Bronchial epithelial cell (primary cell): ENCODE results near the gene SLC9A1. TPM values are rescaled to one million over a fixed set of nuclear protein-coding genes. Genes with fewer than 3 reads are reported as not detected.
A peak's percentile ranks its signal among the peaks of the same experiment; 100 is the strongest.

Source experiments
- DNase-seq: peaks from one replicate; pipeline ENCODE4 v3.0.0-alpha.2; 2010; ENCODE audit warnings: low read depth
- FAIRE-seq: peaks from 2 replicates; lab custom pipeline; 2011; peaks lifted over from hg19 to GRCh38; lab: Jason Lieb, UNC
- H3K27me3 ChIP-seq: 2 replicates; pipeline ENCODE4 v1.5.1; 2011; ENCODE audit warnings: low read length; ENCODE audit not compliant: control insufficient read depth, insufficient read depth
- H3K36me3 ChIP-seq: 2 replicates; pipeline ENCODE4 v1.5.1; 2011; ENCODE audit warnings: low read length; ENCODE audit not compliant: control insufficient read depth, insufficient read depth
- H3K4me3 ChIP-seq: 2 replicates; pipeline ENCODE4 v1.5.1; 2011; ENCODE audit warnings: mild to moderate bottlenecking, low read depth, low read length, control low read depth
- CTCF ChIP-seq: IDR thresholded peaks from 2 replicates; pipeline ENCODE4 v1.5.1; 2011; ENCODE audit warnings: mild to moderate bottlenecking, moderate library complexity, low read length, control low read depth, inconsistent platforms; ENCODE audit not compliant: insufficient read depth, severe bottlenecking
- total RNA-seq: library from RNA; depleted of rRNA; stranded (reverse); fragments of >200 nt; gene quantifications from 2 replicates; pipeline ENCODE4 v1.2.1, GENCODE V29; 2014

Gene SLC9A1
- total RNA-seq, 1 donor from 2014 or later = 5.0 TPM

GRCh38 chr1:27150183-27150582, 4.7 kb downstream of the SLC9A1 start:
- FAIRE-seq (no peak), DNase-seq (no peak)
- no peak for TF ChIP-seq CTCF
- Histone ChIP-seq H3K36me3 (peaks cover 4% of the 10 kb centered on the region), H3K27me3 (no peaks in the 10 kb centered on the region), H3K4me3 (no peak overlapping the region)

- no peak overlapping the region for H3K4me3 ChIP-seq
- DNase-seq (no peak), FAIRE-seq (no peak)
- no peaks in the 10 kb centered on the region for H3K27me3 ChIP-seq
- H3K36me3 ChIP-seq = peaks cover 4% of the 10 kb centered on the region
- TF ChIP-seq CTCF = no peak
Observed at GRCh38 chr1:27149762-27150113, 5.2 kb downstream of the SLC9A1 start.

- FAIRE-seq (peak; percentile 7), DNase-seq (no peak)
- Histone ChIP-seq H3K4me3 (no peak overlapping the region), H3K36me3 (peaks cover 4% of the 10 kb centered on the region), H3K27me3 (no peaks in the 10 kb centered on the region)
- TF ChIP-seq CTCF = no peak
Observed at GRCh38 chr1:27149084-27149761, 5.7 kb downstream of the SLC9A1 start.

- Histone ChIP-seq H3K4me3 (no peak overlapping the region), H3K36me3 (peaks cover 4% of the 10 kb centered on the region), H3K27me3 (no peaks in the 10 kb centered on the region)
- DNase-seq (no peak), FAIRE-seq (no peak)
- TF ChIP-seq CTCF = no peak
Observed at GRCh38 chr1:27148591-27148990, 6.3 kb downstream of the SLC9A1 start.

- DNase-seq = no peak
- Histone ChIP-seq H3K36me3 (peaks cover 4% of the 10 kb centered on the region), H3K4me3 (no peak overlapping the region), H3K27me3 (no peaks in the 10 kb centered on the region)
- TF ChIP-seq CTCF = no peak
- no peak for FAIRE-seq
Observed at GRCh38 chr1:27147842-27148518, 6.9 kb downstream of the SLC9A1 start.
